GM10266 (cell line): Measurements from ENCODE around the gene PPIA.
"Not testable (repeated sequence)": the region's sequence is repeated elsewhere in the genome, so short reads cannot be mapped to it uniquely, and the experiment has no call there.

Experiments used
- DNase-seq: peaks from one replicate; pipeline ENCODE4 v3.0.0; 2012; ENCODE audit errors: extremely low spot score
- CTCF ChIP-seq: IDR thresholded peaks from 2 replicates; pipeline ENCODE4 v1.5.1; 2012; ENCODE audit warnings: mild to moderate bottlenecking, low read depth; ENCODE audit not compliant: control insufficient read depth, insufficient read depth; ENCODE audit errors: missing control alignments

Gene PPIA

DNA sequence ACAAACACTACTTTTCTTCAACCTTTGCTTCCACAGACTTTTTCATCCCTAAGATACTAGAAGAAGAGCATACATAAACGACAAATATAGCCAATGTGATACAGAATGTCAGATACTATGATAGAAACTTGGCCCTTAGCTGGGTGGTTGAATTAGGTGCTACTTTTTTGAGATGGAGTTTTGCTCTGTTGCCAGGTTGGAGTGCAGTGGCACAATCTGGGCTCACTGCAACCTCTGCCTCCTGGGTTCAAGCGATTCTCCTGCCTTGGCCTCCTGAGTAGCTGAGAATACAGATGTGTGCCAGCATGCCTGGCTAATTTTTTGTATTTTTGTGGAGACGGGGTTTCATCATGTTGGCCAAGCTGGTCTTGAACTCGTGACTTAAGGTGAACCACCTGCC, 3.5 kb downstream of the PPIA start:
- no peak for TF ChIP-seq CTCF

DNA sequence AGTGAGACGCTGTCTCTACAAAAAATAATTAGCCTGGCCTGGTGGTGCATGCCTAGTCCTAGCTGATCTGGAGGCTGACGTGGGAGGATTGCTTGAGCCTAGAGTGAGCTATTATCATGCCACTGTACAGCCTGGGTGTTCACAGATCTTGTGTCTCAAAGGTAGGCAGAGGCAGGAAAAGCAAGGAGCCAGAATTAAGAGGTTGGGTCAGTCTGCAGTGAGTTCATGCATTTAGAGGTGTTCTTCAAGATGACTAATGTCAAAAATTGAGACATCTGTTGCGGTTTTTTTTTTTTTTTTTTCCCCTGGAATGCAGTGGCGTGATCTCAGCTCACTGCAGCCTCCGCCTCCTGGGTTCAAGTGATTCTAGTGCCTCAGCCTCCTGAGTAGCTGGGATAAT, 5.4 kb downstream of the PPIA start:
- DNase-seq = no peak

More for the DNA sequence above, 3.5 kb downstream of the PPIA start:
- no peak for DNase-seq

GRCh38 chr7:44802418-44803025, 6.0 kb downstream of the PPIA start:
- TF ChIP-seq CTCF = no peak
- no peak for DNase-seq

More for the DNA sequence above, 5.4 kb downstream of the PPIA start:
- no peak for TF ChIP-seq CTCF

GRCh38 chr7:44803828-44804519, 7.5 kb downstream of the PPIA start:
- not testable (repeated sequence) for DNase-seq

- DNase-seq = no peak
Measured at GRCh38 chr7:44805950-44806349, 9.5 kb downstream of the PPIA start.

DNA sequence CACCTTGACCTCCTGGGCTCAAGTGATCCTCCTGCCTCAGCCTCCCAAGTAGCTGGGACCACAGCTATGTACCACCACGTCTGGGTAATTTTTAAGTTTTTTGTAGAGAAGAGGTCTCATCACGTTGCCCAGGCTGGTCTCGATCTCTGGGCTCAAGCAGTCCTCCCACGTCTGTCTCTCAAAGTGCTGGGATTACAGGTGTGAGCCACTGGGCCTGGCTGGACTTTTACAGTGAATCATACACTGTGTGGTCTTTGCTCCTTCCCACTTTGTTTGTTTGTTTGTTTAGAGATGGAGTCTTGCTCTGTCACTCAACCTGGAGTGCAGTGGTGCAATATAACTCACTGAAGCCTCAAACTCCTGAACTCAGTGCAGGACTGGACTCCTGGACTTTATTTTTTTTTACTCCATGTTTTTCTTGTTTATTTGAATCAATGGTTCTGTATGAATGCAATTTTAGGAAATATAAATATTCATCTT, 12.5 kb downstream of the PPIA start:
- no peak for TF ChIP-seq CTCF
- no peak for DNase-seq

More at GRCh38 chr7:44805950-44806349, 9.5 kb downstream of the PPIA start:
- TF ChIP-seq CTCF = no peak

- TF ChIP-seq CTCF = no peak
- no peak for DNase-seq
Measured at GRCh38 chr7:44811093-44811492, 14.6 kb downstream of the PPIA start.
